GM12892 (cell line): ENCODE measurements around the gene RHOH.

Experiments
- DNase-seq: peaks from one replicate; pipeline ENCODE4 v3.0.0; 2011; ENCODE audit not compliant: insufficient read length
- FAIRE-seq: peaks from 2 replicates; lab custom pipeline; 2011; peaks lifted over from hg19 to GRCh38; lab: Jason Lieb, UNC
- POLR2A ChIP-seq: IDR thresholded peaks from 2 replicates; pipeline ENCODE4 v1.6.1; 2011; ENCODE audit warnings: low read depth, low read length, control low read depth
- POLR2AphosphoS5 ChIP-seq: IDR thresholded peaks from 2 replicates; pipeline ENCODE4 v1.6.1; 2011; ENCODE audit warnings: low read depth, low read length, control low read depth
- TAF1 ChIP-seq: IDR thresholded peaks from 2 replicates; pipeline ENCODE4 v1.6.1; 2011; ENCODE audit warnings: low read depth, mild to moderate bottlenecking, control low read depth, low read length, borderline replicate concordance

The RHOH gene

GRCh38 chr4:40244606-40245005 lies 47.8 kb downstream of the RHOH start:
- TF ChIP-seq POLR2AphosphoS5, result no peak
- no peak for TF ChIP-seq TAF1
- no peak for TF ChIP-seq POLR2A
- no peak for DNase-seq
- FAIRE-seq, result no peak

- FAIRE-seq (no peak), DNase-seq (no peak)
- TF ChIP-seq TAF1 (no peak), POLR2AphosphoS5 (no peak; the same call in 1 of the 2 replicates), POLR2A (no peak)
Observed at GRCh38 chr4:40245550-40245949, 48.7 kb downstream of the RHOH start.

- no peak for DNase-seq
- TF ChIP-seq POLR2AphosphoS5, result peak; percentile 75
- no peak for TF ChIP-seq TAF1
- TF ChIP-seq POLR2A, result peak; percentile 61
- peak; percentile 63 for FAIRE-seq
Observed at GRCh38 chr4:40246011-40246900, 49.4 kb downstream of the RHOH start.

- TF ChIP-seq POLR2AphosphoS5, result no peak
- no peak for TF ChIP-seq POLR2A
- DNase-seq (no peak), FAIRE-seq (no peak)
Observed at GRCh38 chr4:40246938-40247337, 50.1 kb downstream of the RHOH start.

GRCh38 chr4:40247350-40247749 lies 50.5 kb downstream of the RHOH start:
- DNase-seq, result no peak
- FAIRE-seq, result no peak
- TF ChIP-seq POLR2AphosphoS5 (peak; percentile 86), TAF1 (no peak), POLR2A (peak; percentile 69)

- FAIRE-seq, result no peak
- no peak for TF ChIP-seq POLR2A
- TF ChIP-seq TAF1, result no peak
- no peak for TF ChIP-seq POLR2AphosphoS5
- DNase-seq, result no peak
Observed at GRCh38 chr4:40251366-40251765, 54.5 kb downstream of the RHOH start.

- DNase-seq, result no peak
- FAIRE-seq, result no peak
- TF ChIP-seq POLR2AphosphoS5 (no peak), POLR2A (no peak), TAF1 (no peak)
Observed at GRCh38 chr4:40253906-40254305, 57.1 kb downstream of the RHOH start.

GRCh38 chr4:40254608-40255392 lies 58.0 kb downstream of the RHOH start:
- no peak for FAIRE-seq
- DNase-seq, result no peak
- TF ChIP-seq TAF1 (no peak), POLR2AphosphoS5 (no peak), POLR2A (no peak)

- FAIRE-seq, result no peak
- no peak for DNase-seq
- TF ChIP-seq POLR2AphosphoS5 (no peak), TAF1 (no peak), POLR2A (no peak)
Observed at GRCh38 chr4:40255393-40256281, 58.8 kb downstream of the RHOH start.

- DNase-seq, result no peak
- TF ChIP-seq POLR2A (no peak), TAF1 (no peak), POLR2AphosphoS5 (no peak)
- no peak for FAIRE-seq
Observed at GRCh38 chr4:40256329-40256728, 59.5 kb downstream of the RHOH start.

GRCh38 chr4:40256817-40257216 lies 60.0 kb downstream of the RHOH start:
- FAIRE-seq (no peak), DNase-seq (no peak)
- TF ChIP-seq POLR2A (no peak), TAF1 (no peak), POLR2AphosphoS5 (no peak)
